ENCODE results near the gene ADH6. TPM values are rescaled to one million over a fixed set of nuclear protein-coding genes. Genes with fewer than 3 reads are reported as not detected.
"Not testable (repeated sequence)": the region's sequence is repeated elsewhere in the genome, so short reads cannot be mapped to it uniquely, and the experiment has no call there.

ADH6 gene
- total RNA-seq, 6 experiments from 2014 or later: not detected

- no peaks in the 10 kb centered on the region for H3K4me1 Mint-ChIP-seq (ENCODE audit: low read depth)
- no peak overlapping the region for H3K4me3 Mint-ChIP-seq
- no peak for DNase-seq
- H3K36me3 Mint-ChIP-seq (ENCODE audit: low read depth): no peaks in the 10 kb centered on the region
- TF ChIP-seq CTCF (IDR thresholded peaks at IDR 0.05): no peak
- no peaks in the 10 kb centered on the region; the same call in 1 of the 2 replicates for H3K27me3 Mint-ChIP-seq (ENCODE audit: insufficient read depth)
- H3K27ac Mint-ChIP-seq: no peak overlapping the region
- no peaks in the 10 kb centered on the region; the same call in 1 of the 2 replicates for H3K9me3 Mint-ChIP-seq
Observed at GRCh38 chr4:99234331-99235010, 15.4 kb upstream of the ADH6 start.

GRCh38 chr4:99233397-99233796 is 14.4 kb upstream of the ADH6 start:
- H3K4me3 Mint-ChIP-seq; H3K27ac Mint-ChIP-seq; DNase-seq; H3K27me3 Mint-ChIP-seq (ENCODE audit: insufficient read depth); H3K4me1 Mint-ChIP-seq (ENCODE audit: low read depth); H3K9me3 Mint-ChIP-seq; H3K36me3 Mint-ChIP-seq (ENCODE audit: low read depth): not testable (repeated sequence)

- not testable (repeated sequence) for H3K27me3 Mint-ChIP-seq (ENCODE audit: insufficient read depth); H3K36me3 Mint-ChIP-seq (ENCODE audit: low read depth); H3K27ac Mint-ChIP-seq; H3K9me3 Mint-ChIP-seq; H3K4me3 Mint-ChIP-seq; DNase-seq; H3K4me1 Mint-ChIP-seq (ENCODE audit: low read depth)
Observed at GRCh38 chr4:99228706-99229105, 9.7 kb upstream of the ADH6 start.

- not testable (repeated sequence) for H3K27me3 Mint-ChIP-seq (ENCODE audit: insufficient read depth); H3K36me3 Mint-ChIP-seq (ENCODE audit: low read depth); H3K9me3 Mint-ChIP-seq; H3K4me3 Mint-ChIP-seq; H3K4me1 Mint-ChIP-seq (ENCODE audit: low read depth); H3K27ac Mint-ChIP-seq; DNase-seq
Observed at GRCh38 chr4:99227646-99228045, 8.6 kb upstream of the ADH6 start.

- TF ChIP-seq CTCF (IDR thresholded peaks at IDR 0.05): no peak
- Mint-ChIP-seq H3K9me3 (no peaks in the 10 kb centered on the region; the same call in 1 of the 2 replicates), H3K27me3 (ENCODE audit: insufficient read depth) (no peaks in the 10 kb centered on the region; the same call in 1 of the 2 replicates), H3K36me3 (ENCODE audit: low read depth) (no peaks in the 10 kb centered on the region), H3K4me3 (no peak overlapping the region), H3K4me1 (ENCODE audit: low read depth) (no peaks in the 10 kb centered on the region), H3K27ac (no peak overlapping the region)
- DNase-seq: no peak
Observed at GRCh38 chr4:99221980-99222379, 2.9 kb upstream of the ADH6 start.

- Mint-ChIP-seq H3K36me3 (ENCODE audit: low read depth) (no peaks in the 10 kb centered on the region), H3K9me3 (no peaks in the 10 kb centered on the region), H3K4me3 (no peak overlapping the region), H3K4me1 (ENCODE audit: low read depth) (no peaks in the 10 kb centered on the region), H3K27me3 (ENCODE audit: insufficient read depth) (no peaks in the 10 kb centered on the region; the same call in 1 of the 2 replicates), H3K27ac (no peak overlapping the region)
- DNase-seq: no peak
- TF ChIP-seq CTCF (IDR thresholded peaks at IDR 0.05): no peak
Observed at GRCh38 chr4:99219479-99219878, 433 bp upstream of the ADH6 start.

GRCh38 chr4:99215521-99215920 is 3.5 kb downstream of the ADH6 start:
- no peak overlapping the region for H3K27ac Mint-ChIP-seq
- H3K4me1 Mint-ChIP-seq (ENCODE audit: low read depth): no peaks in the 10 kb centered on the region
- H3K36me3 Mint-ChIP-seq (ENCODE audit: low read depth): no peaks in the 10 kb centered on the region
- no peak for TF ChIP-seq CTCF (IDR thresholded peaks at IDR 0.05)
- H3K4me3 Mint-ChIP-seq: no peak overlapping the region
- no peak for DNase-seq
- H3K9me3 Mint-ChIP-seq: no peaks in the 10 kb centered on the region
- no peaks in the 10 kb centered on the region; the same call in 1 of the 2 replicates for H3K27me3 Mint-ChIP-seq (ENCODE audit: insufficient read depth)
